HG03280 (cell line): Measurements from ENCODE around the gene FANCI.

ENCODE experiments used
- ATAC-seq: cut with Tn5 transposase; IDR thresholded peaks from one replicate; pipeline ENCODE4 v1.9.1; 2021; ENCODE audit warnings: mild to moderate bottlenecking, moderate library complexity; ENCODE audit not compliant: unreplicated experiment

FANCI gene

GRCh38 chr15:89359471-89360293 is 115.9 kb downstream of the FANCI start:
- no peak for ATAC-seq

DNA sequence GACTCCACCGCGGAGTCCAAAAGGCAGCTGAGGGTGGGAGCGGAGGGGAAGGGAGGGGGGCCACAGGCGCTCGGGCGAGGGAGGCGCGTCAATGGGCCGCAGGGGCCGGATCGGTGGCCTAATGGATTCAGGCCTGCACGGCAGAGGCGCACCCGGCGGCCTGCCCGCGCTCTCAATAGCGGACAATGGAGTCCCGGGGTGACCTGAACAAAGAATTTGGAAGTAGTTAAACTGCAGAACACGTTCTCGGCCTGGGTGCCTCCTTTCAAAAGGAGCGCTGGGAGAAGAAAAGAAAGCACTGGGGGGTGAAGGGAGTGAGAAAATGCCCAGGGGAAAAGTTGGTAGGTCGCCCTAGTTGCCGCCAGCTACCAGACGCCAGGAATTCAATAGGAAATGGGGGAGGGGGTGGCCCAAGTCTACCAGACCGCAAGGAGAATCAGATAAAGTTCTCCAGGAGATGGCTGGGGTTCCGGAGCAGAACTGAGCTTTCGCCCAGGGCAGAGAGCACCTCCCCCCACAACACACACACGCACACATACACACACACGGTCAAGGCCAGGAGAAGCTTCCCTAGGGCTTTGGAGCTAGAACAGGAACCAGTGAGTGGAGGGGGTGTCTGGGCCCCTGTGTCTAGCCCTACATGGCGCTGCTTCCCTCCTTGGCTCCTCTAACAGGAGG is 116.7 kb downstream of the FANCI start:
- no peak for ATAC-seq

GRCh38 chr15:89361451-89362202 is 117.8 kb downstream of the FANCI start:
- ATAC-seq = no peak

- ATAC-seq = no peak
Observed at GRCh38 chr15:89362203-89363101, 118.7 kb downstream of the FANCI start.

- ATAC-seq = no peak
Observed at GRCh38 chr15:89363133-89363532, 119.4 kb downstream of the FANCI start.

- no peak for ATAC-seq
Observed at GRCh38 chr15:89363770-89364169, 120.0 kb downstream of the FANCI start.

- ATAC-seq = no peak
Observed at GRCh38 chr15:89364341-89364740, 120.6 kb downstream of the FANCI start.

GRCh38 chr15:89364741-89365450 is 121.1 kb downstream of the FANCI start:
- ATAC-seq = no peak

DNA sequence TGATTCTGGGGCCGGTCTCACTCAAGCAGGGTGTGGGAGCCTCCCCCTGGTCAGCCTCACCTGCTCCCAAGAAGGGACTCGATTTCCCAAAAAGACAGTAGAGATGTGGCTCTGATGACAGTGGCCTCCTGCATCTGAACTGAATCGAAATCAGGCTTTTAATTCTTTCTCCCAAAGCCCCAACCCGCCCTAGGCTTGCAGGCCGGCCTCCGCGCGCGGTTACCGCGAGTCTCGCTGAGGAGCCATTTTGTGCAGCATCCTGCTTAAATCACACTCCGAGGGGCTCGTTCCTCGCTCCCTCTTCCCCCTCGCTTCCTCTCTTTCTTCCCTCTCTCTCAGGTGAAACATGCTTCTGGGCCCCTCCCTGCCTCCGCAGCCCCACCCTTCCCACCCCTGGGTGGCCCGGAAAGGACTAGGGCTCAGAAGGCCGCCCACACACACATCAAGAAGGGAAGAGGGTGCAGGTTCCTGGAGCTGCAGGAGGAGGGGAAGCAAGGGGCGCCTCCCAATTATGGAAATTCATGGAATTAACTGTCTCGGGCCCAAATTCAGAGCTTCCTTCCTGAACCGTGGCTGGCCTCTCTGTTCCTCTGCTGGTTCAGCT is 121.8 kb downstream of the FANCI start:
- ATAC-seq = no peak
